ENCODE data around the gene GDNF. TPM values are rescaled to one million over a fixed set of nuclear protein-coding genes. Genes with fewer than 3 reads are reported as not detected.

GDNF gene
- total RNA-seq, 2 donors from 2014 or later = 0.58 to 2.4 TPM

GRCh38 chr5:37806476-37806875, 33.4 kb downstream of the GDNF start:
- DNase-seq = no peak
- Histone ChIP-seq H3K27ac (ENCODE audit: low read depth, low read length) (no peak overlapping the region), H3K27me3 (ENCODE audit: control insufficient read depth, insufficient read depth, low read length, poor library complexity, severe bottlenecking) (no peaks in the 10 kb centered on the region), H3K9ac (ENCODE audit: extremely low read depth, low read length, poor library complexity, severe bottlenecking) (no peak overlapping the region), H3K4me1 (ENCODE audit: control insufficient read depth, insufficient read depth, low read length) (peaks cover 2% of the 10 kb centered on the region), H3K4me3 (ENCODE audit: low read length) (no peak overlapping the region), H3K9me3 (ENCODE audit: control insufficient read depth, low read length) (no peaks in the 10 kb centered on the region), H3K36me3 (ENCODE audit: control insufficient read depth, insufficient read depth, low read length) (no peaks in the 10 kb centered on the region)
- H3K27me3 Mint-ChIP-seq (ENCODE audit: insufficient read depth) = peaks cover 14% of the 10 kb centered on the region
- no peak overlapping the region for H3K27ac Mint-ChIP-seq
- H3K36me3 Mint-ChIP-seq (ENCODE audit: low read depth) = no peaks in the 10 kb centered on the region
- TF ChIP-seq CTCF (conservative IDR thresholded peaks at IDR 0.05) = no peak
- no peaks in the 10 kb centered on the region for H3K9me3 Mint-ChIP-seq
- H3K4me1 Mint-ChIP-seq = peaks cover 12% of the 10 kb centered on the region
- H3K4me3 Mint-ChIP-seq = no peak overlapping the region
- WGBS, 2 experiments (ENCODE audit: insufficient coverage in 1 of 2, insufficient read length in 1 of 2) = 85 to 89% methylated on average over 8 of the region's 8 CpGs

GRCh38 chr5:37806016-37806415, 33.8 kb downstream of the GDNF start:
- Mint-ChIP-seq H3K4me1 (peaks cover 17% of the 10 kb centered on the region), H3K27me3 (ENCODE audit: insufficient read depth) (peaks cover 14% of the 10 kb centered on the region), H3K9me3 (no peaks in the 10 kb centered on the region), H3K36me3 (ENCODE audit: low read depth) (no peaks in the 10 kb centered on the region), H3K4me3 (no peak overlapping the region), H3K27ac (no peak overlapping the region)
- Histone ChIP-seq H3K27ac (ENCODE audit: low read depth, low read length) (no peak overlapping the region), H3K4me3 (ENCODE audit: low read length) (no peak overlapping the region), H3K4me1 (ENCODE audit: control insufficient read depth, insufficient read depth, low read length) (peaks cover 3% of the 10 kb centered on the region), H3K9ac (ENCODE audit: extremely low read depth, low read length, poor library complexity, severe bottlenecking) (no peak overlapping the region), H3K27me3 (ENCODE audit: control insufficient read depth, insufficient read depth, low read length, poor library complexity, severe bottlenecking) (no peaks in the 10 kb centered on the region), H3K36me3 (ENCODE audit: control insufficient read depth, insufficient read depth, low read length) (no peaks in the 10 kb centered on the region), H3K9me3 (ENCODE audit: control insufficient read depth, low read length) (no peaks in the 10 kb centered on the region)
- TF ChIP-seq CTCF (conservative IDR thresholded peaks at IDR 0.05) = no peak
- 93% methylated on average over 7 to 12 of the region's 12 CpGs for WGBS, 2 experiments (ENCODE audit: insufficient coverage in 1 of 2, insufficient read length in 1 of 2)
- no peak for DNase-seq

GRCh38 chr5:37804401-37804800, 35.4 kb downstream of the GDNF start:
- 93 to 100% methylated on average over 1 to 2 of the region's 2 CpGs for WGBS, 2 experiments (ENCODE audit: insufficient coverage in 1 of 2, insufficient read length in 1 of 2)
- H3K27me3 Mint-ChIP-seq (ENCODE audit: insufficient read depth) = peaks cover 14% of the 10 kb centered on the region

More at GRCh38 chr5:37804401-37804800, 35.4 kb downstream of the GDNF start:
- Mint-ChIP-seq H3K4me3 (no peak overlapping the region), H3K4me1 (peaks cover 14% of the 10 kb centered on the region), H3K9me3 (no peaks in the 10 kb centered on the region), H3K27ac (no peak overlapping the region), H3K36me3 (ENCODE audit: low read depth) (no peaks in the 10 kb centered on the region)
- Histone ChIP-seq H3K9me3 (ENCODE audit: control insufficient read depth, low read length) (no peaks in the 10 kb centered on the region), H3K27ac (ENCODE audit: low read depth, low read length) (no peak overlapping the region), H3K36me3 (ENCODE audit: control insufficient read depth, insufficient read depth, low read length) (no peaks in the 10 kb centered on the region), H3K4me1 (ENCODE audit: control insufficient read depth, insufficient read depth, low read length) (peaks cover 3% of the 10 kb centered on the region), H3K9ac (ENCODE audit: extremely low read depth, low read length, poor library complexity, severe bottlenecking) (no peak overlapping the region), H3K4me3 (ENCODE audit: low read length) (no peak overlapping the region), H3K27me3 (ENCODE audit: control insufficient read depth, insufficient read depth, low read length, poor library complexity, severe bottlenecking) (no peaks in the 10 kb centered on the region)
- no peak for DNase-seq
- no peak for TF ChIP-seq CTCF (conservative IDR thresholded peaks at IDR 0.05)
